GM19099 (cell line): ENCODE data around the gene SPIB.

Experiments used
- POLR2A ChIP-seq: IDR thresholded peaks from 3 replicates; pipeline ENCODE4 v1.6.1; 2011; ENCODE audit warnings: low read depth; ENCODE audit not compliant: insufficient read length; ENCODE audit errors: extremely low read depth

Gene SPIB

DNA sequence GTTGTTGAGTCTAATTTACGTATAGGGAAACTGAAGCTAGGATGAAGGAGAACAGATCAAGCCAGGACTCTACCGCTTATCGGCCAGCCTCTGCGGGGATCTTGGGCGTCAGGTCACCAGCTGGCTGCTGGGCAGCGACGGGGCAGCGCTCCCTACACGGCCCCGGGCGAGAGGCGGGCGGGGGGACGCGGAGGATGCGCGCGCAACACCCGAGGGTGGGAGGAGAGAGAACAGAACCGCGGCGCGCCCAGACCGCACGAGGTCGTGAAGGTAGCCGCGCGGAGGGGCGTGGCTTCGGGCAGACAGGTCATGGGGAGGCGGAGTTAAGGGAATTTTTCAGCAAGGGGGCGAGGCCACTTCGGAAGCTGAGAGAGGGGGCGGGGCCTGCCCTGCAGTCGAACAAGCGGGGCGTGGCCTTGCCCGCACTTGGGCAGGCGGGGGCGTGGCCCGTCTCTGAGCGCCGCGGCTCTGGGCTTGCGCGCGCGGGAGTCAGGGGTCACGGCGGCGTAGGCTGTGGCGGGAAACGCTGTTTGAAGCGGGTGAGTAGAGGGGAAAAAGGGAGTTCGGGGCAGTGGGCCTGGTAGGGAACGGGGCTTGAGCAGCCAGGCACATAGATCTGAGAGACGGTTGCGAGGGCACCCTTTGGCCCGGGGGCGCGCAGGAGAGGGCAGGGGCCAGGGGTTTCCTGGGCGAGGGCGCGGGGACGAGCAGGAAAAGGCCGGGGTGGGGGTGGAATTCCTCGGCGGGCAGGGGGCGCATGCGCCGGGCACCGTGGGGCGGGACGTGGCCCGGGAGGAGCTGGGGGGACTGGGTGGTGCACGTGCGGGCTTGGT lies 34.7 kb upstream of the SPIB start, which contains the start of gene POLD1:
POLD1 (plus strand) TSS at position 496 of the 833 bp plus-strand sequence. CDS start 14,505 bp downstream, outside the sequence.
- TF ChIP-seq POLR2A = peak; percentile 74

GRCh38 chr19:50384685-50385535 lies 33.8 kb upstream of the SPIB start:
- TF ChIP-seq POLR2A = no peak

- no peak for TF ChIP-seq POLR2A
These were observed 31.4 kb upstream of the SPIB start for GRCh38 chr19:50387176-50387867.

DNA sequence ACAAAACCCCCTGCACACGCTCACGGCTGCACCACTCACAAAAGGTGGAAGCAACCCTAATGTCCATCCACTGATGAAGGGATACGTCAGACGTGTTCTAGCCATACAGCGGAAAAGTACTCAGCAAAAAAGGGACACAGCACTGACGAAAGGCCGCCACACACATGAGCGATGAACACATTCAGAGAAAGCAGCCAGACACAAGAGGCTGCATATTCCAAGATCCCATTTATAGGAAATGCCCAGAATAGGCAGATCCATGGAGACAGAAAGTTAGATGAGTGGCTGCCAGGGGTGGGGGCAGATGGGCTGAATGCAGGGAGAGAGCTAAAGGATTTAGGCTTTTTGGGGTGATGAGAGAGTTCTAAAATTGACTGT lies 30.9 kb upstream of the SPIB start:
- TF ChIP-seq POLR2A = no peak

DNA sequence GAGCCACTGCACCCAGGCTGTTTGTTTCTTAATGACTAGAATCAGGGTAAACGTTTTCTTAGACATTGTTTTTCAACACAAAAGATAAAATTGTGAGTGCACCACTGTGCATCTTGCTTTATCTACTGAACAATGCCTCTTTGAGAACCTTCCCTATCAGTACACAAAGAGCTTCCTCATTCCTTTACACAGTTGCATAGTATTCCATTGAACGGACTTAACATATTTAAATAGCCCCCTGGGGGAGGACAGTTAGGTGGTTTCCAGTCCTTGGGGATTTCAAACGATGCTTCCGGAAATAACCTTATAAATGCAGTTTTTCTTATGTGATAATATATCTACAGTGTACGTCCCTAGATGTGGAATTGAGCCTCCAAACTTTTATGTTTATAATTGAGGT lies 26.0 kb upstream of the SPIB start:
- no peak for TF ChIP-seq POLR2A

- no peak for TF ChIP-seq POLR2A
These were observed 25.1 kb upstream of the SPIB start for GRCh38 chr19:50393589-50393988.

DNA sequence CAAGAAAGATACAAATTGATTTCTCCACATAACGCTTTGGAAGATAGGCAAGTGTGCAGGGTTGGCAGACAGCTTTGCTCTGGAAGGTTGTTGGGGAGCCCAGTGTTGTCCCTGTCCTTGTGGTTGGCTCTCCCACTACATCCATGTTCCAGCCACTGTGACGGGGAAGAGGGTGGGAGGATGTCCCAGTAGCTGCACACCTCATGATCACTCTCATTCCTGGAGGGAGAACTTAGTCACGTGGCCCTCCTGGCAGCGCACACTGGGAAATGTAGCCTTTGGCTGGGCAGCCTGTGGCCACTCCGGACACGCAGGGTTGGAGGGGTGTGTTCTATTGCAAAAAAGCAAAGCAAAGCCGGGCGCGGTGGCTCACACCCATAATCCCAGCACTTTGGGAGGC lies 24.7 kb upstream of the SPIB start:
- no peak for TF ChIP-seq POLR2A

DNA sequence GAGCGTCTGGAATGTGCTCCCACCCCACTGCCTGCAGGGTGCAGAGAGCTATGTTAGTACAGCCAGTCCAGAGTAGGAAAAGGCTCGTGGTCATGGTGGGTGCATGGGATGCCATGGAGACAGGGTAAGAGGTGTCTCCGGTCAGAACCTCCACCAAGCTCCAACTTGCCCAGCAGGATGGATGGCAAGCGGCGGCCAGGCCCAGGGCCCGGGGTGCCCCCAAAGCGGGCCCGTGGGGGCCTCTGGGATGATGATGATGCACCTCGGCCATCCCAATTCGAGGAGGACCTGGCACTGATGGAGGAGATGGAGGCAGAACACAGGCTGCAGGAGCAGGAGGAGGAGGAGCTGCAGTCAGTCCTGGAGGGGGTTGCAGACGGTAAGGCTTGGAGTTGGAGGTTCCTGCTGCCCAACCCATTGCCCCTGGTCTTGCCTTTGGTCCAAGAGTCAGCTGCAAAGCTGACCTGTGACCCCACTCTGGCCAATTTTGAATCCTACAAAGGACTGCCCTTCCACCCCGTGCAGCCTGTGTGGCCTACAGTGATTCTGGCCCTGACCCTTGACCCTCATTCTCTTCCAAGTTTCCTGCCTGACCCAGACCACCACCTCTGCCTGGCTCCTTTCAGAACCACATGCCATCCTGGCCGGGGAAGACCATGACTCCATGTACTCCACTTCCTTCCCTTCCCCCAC lies 19.9 kb upstream of the SPIB start:
- TF ChIP-seq POLR2A = no peak

DNA sequence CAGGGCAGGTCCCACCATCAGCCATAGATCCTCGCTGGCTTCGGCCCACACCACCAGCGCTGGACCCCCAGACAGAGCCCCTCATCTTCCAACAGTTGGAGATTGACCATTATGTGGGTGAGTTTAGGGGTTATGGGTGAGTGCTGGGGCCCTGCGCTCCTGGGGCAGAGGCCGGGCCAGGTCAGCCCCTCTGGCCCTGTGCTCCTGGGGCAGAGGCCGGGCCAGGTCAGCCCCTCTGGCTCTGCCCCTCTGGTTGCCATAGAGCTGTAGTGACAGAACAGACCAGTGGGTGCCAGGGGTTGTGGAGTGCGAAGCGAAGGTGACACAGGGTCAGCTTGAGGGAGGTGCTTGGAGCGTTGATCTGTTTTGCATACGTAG lies 19.4 kb upstream of the SPIB start:
- TF ChIP-seq POLR2A = no peak

GRCh38 chr19:50401605-50402450 lies 16.9 kb upstream of the SPIB start:
- no peak for TF ChIP-seq POLR2A

- no peak for TF ChIP-seq POLR2A
These were observed 16.0 kb upstream of the SPIB start for GRCh38 chr19:50402544-50403301.

DNA sequence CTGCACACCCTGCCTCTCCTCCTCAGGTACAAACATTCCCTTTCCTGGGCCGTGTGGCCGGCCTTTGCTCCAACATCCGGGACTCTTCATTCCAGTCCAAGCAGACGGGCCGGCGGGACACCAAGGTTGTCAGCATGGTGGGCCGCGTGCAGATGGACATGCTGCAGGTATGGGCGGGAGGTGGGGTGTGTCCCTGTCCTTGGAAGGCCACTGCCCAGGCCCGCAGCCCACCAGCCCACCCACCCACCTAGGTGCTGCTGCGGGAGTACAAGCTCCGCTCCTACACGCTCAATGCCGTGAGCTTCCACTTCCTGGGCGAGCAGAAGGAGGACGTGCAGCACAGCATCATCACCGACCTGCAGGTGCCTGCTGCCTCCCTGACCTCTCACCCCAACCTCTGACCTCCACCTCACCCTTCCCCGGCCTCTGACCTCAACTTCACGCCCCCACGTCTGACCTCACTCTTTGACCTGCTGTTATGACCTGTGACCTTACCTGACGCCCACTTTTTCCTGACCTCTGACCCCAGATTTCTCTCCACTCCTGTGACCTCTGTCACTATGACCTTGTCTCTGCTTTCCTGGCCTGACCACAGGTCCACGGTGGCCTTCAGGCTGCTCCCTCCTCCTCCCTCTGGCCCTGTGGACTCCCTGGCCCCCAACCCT lies 12.4 kb upstream of the SPIB start:
- no peak for TF ChIP-seq POLR2A

DNA sequence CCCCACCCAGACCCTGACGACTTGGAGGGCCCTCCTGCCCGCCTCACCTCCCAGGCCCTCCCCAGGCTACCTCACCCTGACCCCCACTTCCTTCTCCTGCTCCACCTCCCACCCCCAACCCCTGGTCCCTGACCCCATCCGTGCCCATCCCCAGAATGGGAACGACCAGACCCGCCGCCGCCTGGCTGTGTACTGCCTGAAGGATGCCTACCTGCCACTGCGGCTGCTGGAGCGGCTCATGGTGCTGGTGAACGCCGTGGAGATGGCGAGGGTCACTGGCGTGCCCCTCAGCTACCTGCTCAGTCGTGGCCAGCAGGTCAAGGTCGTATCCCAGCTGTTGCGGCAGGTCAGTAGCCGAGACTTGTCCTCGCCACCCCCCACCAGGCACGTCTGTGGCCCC lies 11.9 kb upstream of the SPIB start:
- TF ChIP-seq POLR2A = no peak
